Measurements from ENCODE around the gene HEPN1.
A peak's percentile ranks its signal among the peaks of the same experiment; 100 is the strongest.

The HEPN1 gene

GRCh38 chr11:124900464-124900863 lies 18.6 kb upstream of the HEPN1 start:
- H3K27ac ChIP-seq (ENCODE audit: low read length), result no peak overlapping the region
- no peak overlapping the region for H3K9ac ChIP-seq (ENCODE audit: low read length in 2 of 2)
- H3K36me3 ChIP-seq (ENCODE audit: control insufficient read depth in 2 of 2, insufficient read depth in 2 of 2, low read length in 2 of 2), result no peaks in the 10 kb centered on the region
- no peak overlapping the region for H3K4me3 ChIP-seq (ENCODE audit: low read length in 2 of 2)
- H3K4me1 ChIP-seq (ENCODE audit: control insufficient read depth, insufficient read depth, low read length), result peaks cover 15% of the 10 kb centered on the region
- no peaks in the 10 kb centered on the region for H3K9me3 ChIP-seq (ENCODE audit: control insufficient read depth in 2 of 2, low read length in 2 of 2)
- H3K27me3 ChIP-seq (ENCODE audit: control insufficient read depth in 1 of 2, insufficient read depth in 2 of 2, low read length in 2 of 2), result no peaks in the 10 kb centered on the region

- Histone ChIP-seq H3K27me3 (ENCODE audit: control insufficient read depth in 1 of 2, insufficient read depth in 2 of 2, low read length in 2 of 2) (no peaks in the 10 kb centered on the region), H3K4me1 (ENCODE audit: control insufficient read depth, insufficient read depth, low read length) (peaks cover 10% of the 10 kb centered on the region), H3K4me3 (ENCODE audit: low read length in 2 of 2) (no peak overlapping the region), H3K9ac (ENCODE audit: low read length in 2 of 2) (no peak overlapping the region), H3K27ac (ENCODE audit: low read length) (no peak overlapping the region), H3K36me3 (ENCODE audit: control insufficient read depth in 2 of 2, insufficient read depth in 2 of 2, low read length in 2 of 2) (no peaks in the 10 kb centered on the region), H3K9me3 (ENCODE audit: control insufficient read depth in 2 of 2, low read length in 2 of 2) (no peaks in the 10 kb centered on the region)
Observed at GRCh38 chr11:124902616-124903015, 16.4 kb upstream of the HEPN1 start.

- H3K27ac ChIP-seq (ENCODE audit: low read length), result no peak overlapping the region
- no peak overlapping the region for H3K4me3 ChIP-seq (ENCODE audit: low read length in 2 of 2)
- H3K36me3 ChIP-seq (ENCODE audit: control insufficient read depth in 2 of 2, insufficient read depth in 2 of 2, low read length in 2 of 2), result no peaks in the 10 kb centered on the region
- H3K27me3 ChIP-seq (ENCODE audit: control insufficient read depth in 1 of 2, insufficient read depth in 2 of 2, low read length in 2 of 2), result peaks cover 0 to 8% of the 10 kb centered on the region in 2 donors
- H3K4me1 ChIP-seq (ENCODE audit: control insufficient read depth, insufficient read depth, low read length), result no peaks in the 10 kb centered on the region
- H3K9me3 ChIP-seq (ENCODE audit: control insufficient read depth in 2 of 2, low read length in 2 of 2), result no peaks in the 10 kb centered on the region
- no peak overlapping the region for H3K9ac ChIP-seq (ENCODE audit: low read length in 2 of 2)
Observed at GRCh38 chr11:124915541-124916369, 3.3 kb upstream of the HEPN1 start.

GRCh38 chr11:124916370-124916710 lies 2.7 kb upstream of the HEPN1 start:
- H3K4me3 ChIP-seq (ENCODE audit: low read length in 2 of 2), result no peak overlapping the region
- H3K27ac ChIP-seq (ENCODE audit: low read length), result no peak overlapping the region
- no peak overlapping the region for H3K9ac ChIP-seq (ENCODE audit: low read length in 2 of 2)

GRCh38 chr11:124917115-124917637 lies 1.9 kb upstream of the HEPN1 start:
- Histone ChIP-seq H3K4me3 (ENCODE audit: low read length in 2 of 2) (no peak overlapping the region), H3K4me1 (ENCODE audit: control insufficient read depth, insufficient read depth, low read length) (peaks cover 4% of the 10 kb centered on the region), H3K27ac (ENCODE audit: low read length) (no peak overlapping the region), H3K36me3 (ENCODE audit: control insufficient read depth in 2 of 2, insufficient read depth in 2 of 2, low read length in 2 of 2) (no peaks in the 10 kb centered on the region), H3K9ac (ENCODE audit: low read length in 2 of 2) (no peak overlapping the region), H3K9me3 (ENCODE audit: control insufficient read depth in 2 of 2, low read length in 2 of 2) (no peaks in the 10 kb centered on the region), H3K27me3 (ENCODE audit: control insufficient read depth in 1 of 2, insufficient read depth in 2 of 2, low read length in 2 of 2) (peaks cover 8 to 12% of the 10 kb centered on the region in 2 donors)

More at GRCh38 chr11:124916370-124916710, 2.7 kb upstream of the HEPN1 start:
- Histone ChIP-seq H3K9me3 (ENCODE audit: control insufficient read depth in 2 of 2, low read length in 2 of 2) (no peaks in the 10 kb centered on the region), H3K36me3 (ENCODE audit: control insufficient read depth in 2 of 2, insufficient read depth in 2 of 2, low read length in 2 of 2) (no peaks in the 10 kb centered on the region), H3K27me3 (ENCODE audit: control insufficient read depth in 1 of 2, insufficient read depth in 2 of 2, low read length in 2 of 2) (peaks cover 2 to 9% of the 10 kb centered on the region in 2 donors), H3K4me1 (ENCODE audit: control insufficient read depth, insufficient read depth, low read length) (peaks cover 4% of the 10 kb centered on the region)

GRCh38 chr11:124919898-124920297 lies 848 bp downstream of the HEPN1 start:
- H3K36me3 ChIP-seq (ENCODE audit: control insufficient read depth in 2 of 2, insufficient read depth in 2 of 2, low read length in 2 of 2), result no peaks in the 10 kb centered on the region
- H3K9ac ChIP-seq (ENCODE audit: low read length in 2 of 2), result no peak overlapping the region
- H3K27ac ChIP-seq (ENCODE audit: low read length), result no peak overlapping the region
- H3K4me1 ChIP-seq (ENCODE audit: control insufficient read depth, insufficient read depth, low read length), result peaks cover 4% of the 10 kb centered on the region
- no peaks in the 10 kb centered on the region for H3K9me3 ChIP-seq (ENCODE audit: control insufficient read depth in 2 of 2, low read length in 2 of 2)
- H3K27me3 ChIP-seq (ENCODE audit: control insufficient read depth in 1 of 2, insufficient read depth in 2 of 2, low read length in 2 of 2), result peaks cover 8 to 17% of the 10 kb centered on the region in 2 donors
- no peak overlapping the region for H3K4me3 ChIP-seq (ENCODE audit: low read length in 2 of 2)

GRCh38 chr11:124920356-124920755 lies 1.3 kb downstream of the HEPN1 start:
- H3K36me3 ChIP-seq (ENCODE audit: control insufficient read depth in 2 of 2, insufficient read depth in 2 of 2, low read length in 2 of 2), result no peaks in the 10 kb centered on the region
- no peaks in the 10 kb centered on the region for H3K9me3 ChIP-seq (ENCODE audit: control insufficient read depth in 2 of 2, low read length in 2 of 2)
- no peak overlapping the region for H3K27ac ChIP-seq (ENCODE audit: low read length)
- H3K4me1 ChIP-seq (ENCODE audit: control insufficient read depth, insufficient read depth, low read length), result peaks cover 4% of the 10 kb centered on the region
- peaks cover 8 to 17% of the 10 kb centered on the region in 2 donors for H3K27me3 ChIP-seq (ENCODE audit: control insufficient read depth in 1 of 2, insufficient read depth in 2 of 2, low read length in 2 of 2)
- no peak overlapping the region for H3K9ac ChIP-seq (ENCODE audit: low read length in 2 of 2)
- no peak overlapping the region for H3K4me3 ChIP-seq (ENCODE audit: low read length in 2 of 2)

- H3K27ac ChIP-seq (ENCODE audit: low read length), result no peak overlapping the region
- H3K9ac ChIP-seq (ENCODE audit: low read length in 2 of 2), result no peak overlapping the region
- peak overlapping the region; percentile 2 to 66 for H3K4me3 ChIP-seq (ENCODE audit: low read length in 2 of 2)
- H3K27me3 ChIP-seq (ENCODE audit: control insufficient read depth in 1 of 2, insufficient read depth in 2 of 2, low read length in 2 of 2), result peaks cover 8 to 17% of the 10 kb centered on the region in 2 donors
- H3K36me3 ChIP-seq (ENCODE audit: control insufficient read depth in 2 of 2, insufficient read depth in 2 of 2, low read length in 2 of 2), result no peaks in the 10 kb centered on the region
- H3K9me3 ChIP-seq (ENCODE audit: control insufficient read depth in 2 of 2, low read length in 2 of 2), result no peaks in the 10 kb centered on the region
- peaks cover 4% of the 10 kb centered on the region for H3K4me1 ChIP-seq (ENCODE audit: control insufficient read depth, insufficient read depth, low read length)
Observed at GRCh38 chr11:124920870-124921609, 2.0 kb downstream of the HEPN1 start.

- peaks cover 8 to 13% of the 10 kb centered on the region in 2 donors for H3K27me3 ChIP-seq (ENCODE audit: control insufficient read depth in 1 of 2, insufficient read depth in 2 of 2, low read length in 2 of 2)
- H3K4me3 ChIP-seq (ENCODE audit: low read length in 2 of 2), result no peak overlapping the region
- no peaks in the 10 kb centered on the region for H3K9me3 ChIP-seq (ENCODE audit: control insufficient read depth in 2 of 2, low read length in 2 of 2)
- H3K27ac ChIP-seq (ENCODE audit: low read length), result no peak overlapping the region
- H3K4me1 ChIP-seq (ENCODE audit: control insufficient read depth, insufficient read depth, low read length), result peaks cover 4% of the 10 kb centered on the region
- no peaks in the 10 kb centered on the region for H3K36me3 ChIP-seq (ENCODE audit: control insufficient read depth in 2 of 2, insufficient read depth in 2 of 2, low read length in 2 of 2)
- H3K9ac ChIP-seq (ENCODE audit: low read length in 2 of 2), result no peak overlapping the region
Observed at GRCh38 chr11:124922831-124923230, 3.8 kb downstream of the HEPN1 start.

- Histone ChIP-seq H3K27ac (ENCODE audit: low read length) (no peak overlapping the region), H3K4me3 (ENCODE audit: low read length in 2 of 2) (no peak overlapping the region), H3K9ac (ENCODE audit: low read length in 2 of 2) (no peak overlapping the region), H3K4me1 (ENCODE audit: control insufficient read depth, insufficient read depth, low read length) (peaks cover 4% of the 10 kb centered on the region), H3K9me3 (ENCODE audit: control insufficient read depth in 2 of 2, low read length in 2 of 2) (no peaks in the 10 kb centered on the region), H3K36me3 (ENCODE audit: control insufficient read depth in 2 of 2, insufficient read depth in 2 of 2, low read length in 2 of 2) (no peaks in the 10 kb centered on the region), H3K27me3 (ENCODE audit: control insufficient read depth in 1 of 2, insufficient read depth in 2 of 2, low read length in 2 of 2) (peaks cover 8 to 13% of the 10 kb centered on the region in 2 donors)
Observed at GRCh38 chr11:124923296-124923695, 4.2 kb downstream of the HEPN1 start.
